Omental fat pad (tissue), 4 donors: ENCODE data around the gene NR5A1. TPM values are rescaled to one million over a fixed set of nuclear protein-coding genes. Genes with fewer than 3 reads are reported as not detected.

ENCODE experiments used
- ATAC-seq: fragments of 150-250 bp; one replicate; pipeline ENCODE4 v1.9.1; 2016; ENCODE audit warnings: mild to moderate bottlenecking, moderate library complexity; ENCODE audit not compliant: low FRiP score
- DNase-seq: peaks from one replicate; pipeline ENCODE4 v3.0.0-alpha.2; 2019; ENCODE audit warnings: low spot score
- total RNA-seq, 4 donors: library from RNA; depleted of rRNA; stranded (reverse); fragments of >200 nt; gene quantifications; one replicate each; pipeline ENCODE4 v1.1.0, GENCODE V29; 2016
- TF ChIP-seq, protein P1 (sequence below), 3 donors: fragments of 450-650 bp; IDR thresholded peaks; one replicate each; pipeline ENCODE4 v1.5.1; 2016 to 2017; ENCODE audit warnings: antibody characterized with exemption in 3 of 3, mild to moderate bottlenecking in 3 of 3, moderate library complexity in 2 of 3

The NR5A1 gene
- total RNA-seq, 4 donors from 2014 or later: not detected

DNA sequence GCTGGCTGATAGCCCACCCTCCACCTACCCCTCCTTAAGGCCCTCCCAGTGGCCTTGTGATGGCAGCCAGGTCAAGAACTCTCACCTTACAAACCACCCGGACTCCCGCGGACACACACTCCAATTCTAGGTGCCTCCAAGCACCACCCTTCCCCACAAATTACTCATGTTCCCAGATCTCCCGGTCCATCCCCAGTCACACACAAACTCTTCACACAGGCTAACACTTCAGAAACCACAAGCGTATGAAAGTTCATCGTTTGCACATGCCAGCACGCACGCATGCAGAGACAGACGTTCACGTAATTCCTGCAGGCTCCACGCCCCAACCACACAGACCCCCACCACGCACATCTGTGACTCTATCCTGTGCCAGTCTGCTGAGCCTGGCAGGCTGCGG, 18.0 kb downstream of the NR5A1 start:
- TF ChIP-seq, protein P1, sequence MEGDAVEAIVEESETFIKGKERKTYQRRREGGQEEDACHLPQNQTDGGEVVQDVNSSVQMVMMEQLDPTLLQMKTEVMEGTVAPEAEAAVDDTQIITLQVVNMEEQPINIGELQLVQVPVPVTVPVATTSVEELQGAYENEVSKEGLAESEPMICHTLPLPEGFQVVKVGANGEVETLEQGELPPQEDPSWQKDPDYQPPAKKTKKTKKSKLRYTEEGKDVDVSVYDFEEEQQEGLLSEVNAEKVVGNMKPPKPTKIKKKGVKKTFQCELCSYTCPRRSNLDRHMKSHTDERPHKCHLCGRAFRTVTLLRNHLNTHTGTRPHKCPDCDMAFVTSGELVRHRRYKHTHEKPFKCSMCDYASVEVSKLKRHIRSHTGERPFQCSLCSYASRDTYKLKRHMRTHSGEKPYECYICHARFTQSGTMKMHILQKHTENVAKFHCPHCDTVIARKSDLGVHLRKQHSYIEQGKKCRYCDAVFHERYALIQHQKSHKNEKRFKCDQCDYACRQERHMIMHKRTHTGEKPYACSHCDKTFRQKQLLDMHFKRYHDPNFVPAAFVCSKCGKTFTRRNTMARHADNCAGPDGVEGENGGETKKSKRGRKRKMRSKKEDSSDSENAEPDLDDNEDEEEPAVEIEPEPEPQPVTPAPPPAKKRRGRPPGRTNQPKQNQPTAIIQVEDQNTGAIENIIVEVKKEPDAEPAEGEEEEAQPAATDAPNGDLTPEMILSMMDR (IDR thresholded peaks at IDR 0.05): no peak
- no peak for ATAC-seq
- DNase-seq: no peak

- TF ChIP-seq, protein P1 (IDR thresholded peaks at IDR 0.05): no peak
- no peak for DNase-seq
- no peak for ATAC-seq
Observed at GRCh38 chr9:124488641-124489210, 18.5 kb downstream of the NR5A1 start.

DNA sequence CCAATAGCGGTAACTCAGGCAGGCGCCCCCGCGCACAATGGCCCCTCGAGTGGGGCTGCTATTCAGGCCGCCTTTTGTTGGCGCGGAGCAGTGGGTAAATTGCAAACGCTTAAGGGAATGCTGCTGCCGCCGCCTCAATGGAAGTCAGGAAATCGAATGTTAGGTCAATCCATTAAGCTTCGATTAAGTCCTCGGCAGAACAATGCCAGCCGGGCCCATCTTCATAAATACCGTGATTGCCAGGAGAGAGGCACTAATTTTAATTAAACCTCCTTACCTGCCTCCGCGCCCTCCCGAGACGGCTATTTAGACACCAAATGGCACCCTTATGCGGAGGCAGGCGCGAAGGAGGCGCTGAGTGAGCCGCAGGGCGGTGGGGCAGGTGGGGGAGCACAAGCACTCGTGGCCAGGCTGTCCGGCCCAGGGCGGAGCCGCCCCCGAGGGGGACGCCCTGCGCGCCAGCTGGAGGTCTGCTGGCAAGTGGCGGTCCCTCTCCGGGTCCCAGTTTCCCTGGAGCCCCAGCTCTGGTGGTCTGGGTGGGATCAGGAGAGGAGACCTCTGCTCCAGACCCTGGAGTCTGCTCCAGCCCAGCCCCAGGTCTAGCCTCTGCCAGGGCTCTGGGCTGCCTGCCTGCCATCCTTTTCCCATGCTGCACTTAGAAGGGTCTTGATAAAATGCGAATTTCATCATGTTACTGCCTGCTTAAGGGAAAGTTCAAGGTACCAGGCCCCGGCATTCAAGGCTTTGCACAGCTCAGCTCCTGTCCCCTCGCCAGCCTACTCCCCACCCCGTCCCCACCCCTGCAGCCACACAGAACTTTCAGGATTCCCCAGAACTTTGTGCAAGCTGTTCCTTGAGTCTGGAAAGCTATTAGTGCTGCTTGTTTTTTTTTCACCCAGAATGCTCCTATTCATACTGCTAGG, 19.7 kb downstream of the NR5A1 start:
- TF ChIP-seq, protein P1 (IDR thresholded peaks at IDR 0.05): no peak
- DNase-seq (no peak), ATAC-seq (no peak)

DNA sequence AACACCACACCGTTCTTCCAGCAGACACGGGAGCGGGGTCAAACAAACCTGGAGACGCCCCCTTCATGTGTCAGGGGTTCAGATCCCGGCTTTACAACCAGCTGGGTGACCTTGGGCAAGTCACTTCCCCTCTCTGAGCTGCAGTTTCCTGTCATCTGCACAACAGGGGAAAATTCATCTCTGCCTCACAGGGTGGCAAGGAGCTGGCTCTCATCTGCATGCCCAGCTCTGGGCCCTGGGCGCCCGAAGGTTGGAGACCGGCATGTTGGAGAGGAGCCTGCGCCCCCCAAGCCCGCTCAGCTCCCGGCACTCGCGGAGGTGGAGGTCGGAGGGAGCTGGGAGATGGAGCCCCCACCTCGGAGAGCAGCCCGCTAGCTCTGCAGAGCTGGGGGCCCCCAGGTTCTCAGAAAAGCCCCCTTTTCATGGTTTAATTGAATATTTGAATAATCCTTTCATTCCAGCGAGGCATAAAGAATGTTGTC, 20.4 kb downstream of the NR5A1 start:
- ATAC-seq: no peak
- TF ChIP-seq, protein P1 (IDR thresholded peaks at IDR 0.05): no peak
- DNase-seq: no peak

GRCh38 chr9:124485936-124486335, 21.3 kb downstream of the NR5A1 start:
- DNase-seq: no peak
- TF ChIP-seq, protein P1 (IDR thresholded peaks at IDR 0.05): no peak
- no peak for ATAC-seq

- no peak for DNase-seq
- ATAC-seq: no peak
- TF ChIP-seq, protein P1 (IDR thresholded peaks at IDR 0.05): no peak
Observed at GRCh38 chr9:124485201-124485600, 22.0 kb downstream of the NR5A1 start.
